EH (cell line): Measurements from ENCODE around the gene SEPTIN3.

Experiments
- DNase-seq: peaks from one replicate; pipeline ENCODE4 v3.0.0-alpha.2; 2015; ENCODE audit warnings: low read depth

Gene SEPTIN3, protein sequence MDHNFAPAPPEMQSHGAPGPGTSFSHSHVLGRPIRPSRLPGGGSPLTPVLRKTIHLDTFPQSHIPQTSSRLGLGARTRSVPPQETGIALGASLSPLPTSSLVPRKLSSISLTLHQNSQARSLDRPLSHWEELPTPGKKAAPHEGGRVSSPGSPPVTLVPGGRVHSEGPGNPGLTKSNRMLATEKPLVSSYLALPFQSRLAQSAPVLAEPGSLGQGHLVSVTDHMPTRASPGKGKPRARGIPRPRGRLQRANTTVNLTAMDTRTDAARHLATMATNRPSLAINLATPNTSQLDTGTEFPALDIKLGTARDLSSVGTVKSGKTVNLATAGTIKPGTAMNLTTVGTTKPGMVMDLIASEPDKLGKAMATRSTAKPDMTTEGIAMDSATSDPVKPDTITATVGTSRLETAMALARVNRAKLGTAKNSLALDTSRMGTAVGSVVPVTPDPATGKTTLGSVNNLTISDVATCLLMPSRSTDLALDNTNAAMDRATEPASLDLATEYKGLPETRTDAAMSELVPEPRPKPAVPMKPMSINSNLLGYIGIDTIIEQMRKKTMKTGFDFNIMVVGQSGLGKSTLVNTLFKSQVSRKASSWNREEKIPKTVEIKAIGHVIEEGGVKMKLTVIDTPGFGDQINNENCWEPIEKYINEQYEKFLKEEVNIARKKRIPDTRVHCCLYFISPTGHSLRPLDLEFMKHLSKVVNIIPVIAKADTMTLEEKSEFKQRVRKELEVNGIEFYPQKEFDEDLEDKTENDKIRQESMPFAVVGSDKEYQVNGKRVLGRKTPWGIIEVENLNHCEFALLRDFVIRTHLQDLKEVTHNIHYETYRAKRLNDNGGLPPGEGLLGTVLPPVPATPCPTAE

DNA sequence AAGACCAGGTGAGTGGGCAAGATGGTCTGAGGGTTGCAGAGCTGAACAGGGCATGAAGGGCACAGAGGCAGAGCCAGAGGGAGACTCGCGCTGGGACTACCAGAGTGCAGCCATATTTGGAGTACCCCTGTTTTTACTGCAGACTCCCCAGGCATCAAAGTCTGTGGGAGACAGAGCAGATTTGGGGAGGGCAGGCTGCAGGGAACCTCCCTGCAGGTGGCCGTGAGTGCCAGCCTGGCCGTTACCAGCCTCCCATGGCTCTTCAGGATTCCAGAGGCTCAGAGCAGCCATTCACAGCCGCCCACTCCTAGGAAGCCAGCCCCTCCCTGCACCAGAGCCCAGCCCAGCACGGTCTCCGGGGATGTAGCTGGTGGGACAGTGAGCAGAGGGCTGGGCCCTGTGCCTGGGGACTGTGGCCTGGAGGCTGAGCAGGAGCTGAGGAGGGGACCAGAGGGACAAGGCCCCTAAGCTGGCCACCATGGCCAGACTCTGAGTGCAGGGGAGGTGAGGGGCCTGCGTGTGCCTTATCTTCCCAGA is at the start of gene SEPTIN3:
Gene SEPTIN3, plus strand, starts transcription at position 334 of the 537 bp plus-strand sequence. CDS start 2,050 bp downstream, outside the sequence.
- DNase-seq, result no peak

DNA sequence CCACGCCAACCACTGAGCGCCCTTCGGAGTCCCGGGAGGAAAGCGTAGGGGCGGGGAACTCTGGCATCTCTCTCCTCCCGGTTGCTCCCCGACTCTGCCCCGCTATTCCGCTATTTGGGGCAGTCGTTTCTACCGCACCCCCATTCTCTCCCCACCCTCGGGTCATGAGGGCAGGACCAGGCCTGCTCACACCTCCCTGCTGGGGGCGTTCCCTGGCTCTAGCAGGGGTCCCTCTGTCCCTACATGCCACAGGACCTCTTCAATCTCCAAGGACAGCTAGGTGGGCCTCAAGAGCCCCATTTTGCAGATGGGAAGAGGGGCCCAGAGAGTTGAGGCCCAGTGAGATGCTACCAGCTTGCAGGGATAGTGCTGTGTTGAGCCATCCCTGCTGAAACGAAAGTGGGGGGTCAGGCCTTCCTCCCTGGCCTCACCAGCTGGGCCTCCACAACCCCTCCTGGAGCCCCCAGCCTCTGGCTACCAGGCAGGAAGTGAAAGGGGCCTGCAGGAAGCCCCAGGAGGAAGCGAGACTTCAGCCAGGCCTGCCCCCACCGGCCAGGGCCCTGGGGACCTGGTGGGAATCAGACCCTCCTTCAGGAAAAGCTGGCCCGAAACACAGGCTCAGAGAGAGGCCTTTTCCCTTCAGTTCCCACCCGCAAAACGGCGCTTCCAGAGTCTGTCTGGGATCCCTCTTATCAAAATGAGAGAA is 48.8 kb upstream of the SEPTIN3 start:
- DNase-seq, result no peak

DNA sequence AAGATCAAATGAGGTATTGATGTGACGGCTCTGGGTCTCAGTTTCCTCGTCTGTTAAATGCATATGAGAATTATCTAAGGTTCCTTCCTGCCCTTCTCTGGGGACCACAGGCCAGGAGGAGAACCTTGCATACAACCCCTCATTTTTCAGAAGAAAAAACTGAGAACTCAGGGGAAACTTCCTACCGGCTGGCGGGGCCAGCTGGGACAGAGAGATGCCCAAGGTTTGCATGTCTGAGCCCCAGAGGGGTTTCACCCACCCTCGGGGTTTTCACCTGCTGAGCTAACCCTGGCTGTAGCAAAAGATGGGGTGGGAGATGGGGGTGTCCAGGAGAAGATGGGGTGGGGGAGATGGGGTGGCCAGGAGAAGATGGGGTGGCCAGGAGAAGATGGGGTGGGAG is 46.9 kb upstream of the SEPTIN3 start:
- no peak for DNase-seq

DNA sequence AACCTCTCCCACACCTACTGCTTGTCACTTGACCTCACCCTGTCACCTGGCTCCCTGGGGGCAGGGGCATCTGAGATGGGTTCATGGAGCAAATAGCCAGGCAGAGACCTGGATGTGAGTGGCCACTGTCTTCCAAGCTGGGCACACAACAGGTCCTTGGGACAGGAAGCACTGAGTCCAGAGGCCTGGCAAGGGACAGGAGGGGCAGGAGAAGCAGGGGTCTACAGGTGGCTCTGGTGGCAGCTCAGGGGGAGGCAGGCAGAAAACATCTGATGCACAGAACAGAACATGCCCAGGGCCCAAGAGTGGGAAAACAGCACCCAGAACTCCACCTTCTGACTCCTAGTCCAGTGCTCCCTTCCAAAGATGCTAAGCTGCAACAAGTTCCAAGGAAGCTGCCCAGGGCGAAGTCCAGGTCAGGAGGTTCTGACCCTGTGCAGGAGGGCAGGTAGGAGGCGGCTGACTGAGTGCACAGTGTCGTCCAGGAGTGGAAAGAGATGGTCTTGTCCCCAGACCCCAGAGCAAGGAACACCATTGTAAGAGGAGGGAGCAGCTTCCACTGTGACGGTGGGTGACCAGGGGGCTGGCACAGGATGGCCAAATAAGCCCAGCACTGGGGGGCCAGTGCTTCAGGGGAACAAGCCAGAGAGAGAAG is 46.2 kb upstream of the SEPTIN3 start:
- DNase-seq, result no peak

DNA sequence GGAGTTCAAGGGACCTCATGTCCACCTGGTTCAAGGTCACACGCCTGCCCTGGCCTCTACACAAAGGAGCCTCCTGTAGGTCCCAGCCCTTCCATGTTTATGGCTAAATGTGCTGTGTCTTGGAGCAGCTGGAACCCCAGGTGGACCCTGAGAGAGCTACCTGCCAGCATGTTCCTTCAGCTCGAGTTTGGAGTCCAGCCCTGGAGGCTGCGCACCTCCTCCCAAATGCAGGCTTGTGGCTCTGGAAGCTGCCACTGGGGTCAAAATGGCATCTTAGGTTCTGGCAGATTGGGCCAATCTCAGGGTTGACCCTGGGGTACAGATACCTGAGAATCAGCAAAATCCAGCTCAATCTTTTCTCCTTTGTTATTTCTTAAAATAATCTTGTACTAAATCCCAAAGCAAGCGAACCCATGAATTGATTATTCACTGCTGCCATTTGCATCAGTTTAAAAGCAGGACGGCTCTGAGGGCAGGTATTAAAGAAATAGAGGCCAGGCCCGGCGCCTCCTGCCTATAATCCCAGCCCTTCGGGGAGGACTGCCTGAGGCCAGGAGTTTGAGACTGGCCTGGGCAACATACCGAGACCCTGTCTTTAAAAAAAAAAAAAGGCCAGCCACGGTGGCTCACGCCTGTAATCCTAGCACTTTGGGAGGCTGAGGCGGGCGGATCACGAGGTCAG is 45.5 kb upstream of the SEPTIN3 start:
- no peak for DNase-seq

DNA sequence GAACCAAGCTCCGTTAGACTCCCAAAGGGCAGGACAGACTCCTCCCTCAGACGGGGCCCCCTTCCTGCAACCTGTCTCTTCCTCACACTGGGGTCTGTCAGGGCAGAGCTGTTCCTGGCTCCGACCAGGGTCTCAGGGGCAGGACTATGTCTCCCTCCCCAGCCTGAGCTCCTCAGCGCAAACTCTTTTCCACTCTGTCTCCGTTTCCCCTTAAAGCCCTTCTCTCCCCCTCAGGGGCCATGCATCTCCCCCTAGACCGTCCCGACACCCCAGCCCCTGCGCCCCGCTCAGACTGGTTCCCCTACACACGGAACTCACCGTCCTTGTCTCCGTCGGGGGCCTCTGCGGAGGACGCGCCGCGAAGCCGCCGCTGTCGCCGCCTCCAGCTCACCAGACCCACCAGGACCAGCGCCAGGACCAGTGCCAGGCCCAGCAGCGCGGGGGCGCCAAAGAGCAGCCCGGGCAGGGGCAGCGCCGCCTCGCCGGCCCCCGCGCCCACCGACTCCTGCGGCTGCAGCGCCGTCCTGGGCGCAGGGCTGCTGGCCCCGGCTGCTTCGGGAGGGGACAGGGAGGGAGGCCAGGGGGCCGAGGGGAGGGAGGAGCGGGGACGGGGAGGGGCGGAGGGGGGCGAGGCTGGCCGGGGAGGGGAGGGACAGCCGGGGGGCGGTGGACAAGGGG is 43.3 kb upstream of the SEPTIN3 start:
- DNase-seq, result peak; percentile 47

DNA sequence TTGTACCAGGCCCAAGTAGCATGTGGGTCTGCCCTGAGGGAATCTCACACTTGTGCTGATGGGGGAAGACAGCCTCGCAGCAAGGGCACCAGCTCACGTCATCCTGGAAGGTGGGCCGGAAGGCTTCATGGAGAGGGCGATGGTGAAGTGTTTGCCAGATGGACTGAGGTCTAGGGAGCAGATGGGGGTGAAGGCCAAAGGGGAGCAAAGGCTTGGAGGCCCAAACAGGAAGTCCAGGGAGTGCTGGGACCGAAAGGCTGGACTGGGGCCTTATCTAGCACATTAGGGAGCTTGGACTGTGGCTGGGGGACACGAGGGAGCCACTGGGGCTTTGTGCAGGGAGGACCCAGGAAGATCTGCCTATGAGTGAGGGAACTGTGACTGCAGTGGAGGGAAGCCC is 41.4 kb upstream of the SEPTIN3 start:
- no peak for DNase-seq

DNA sequence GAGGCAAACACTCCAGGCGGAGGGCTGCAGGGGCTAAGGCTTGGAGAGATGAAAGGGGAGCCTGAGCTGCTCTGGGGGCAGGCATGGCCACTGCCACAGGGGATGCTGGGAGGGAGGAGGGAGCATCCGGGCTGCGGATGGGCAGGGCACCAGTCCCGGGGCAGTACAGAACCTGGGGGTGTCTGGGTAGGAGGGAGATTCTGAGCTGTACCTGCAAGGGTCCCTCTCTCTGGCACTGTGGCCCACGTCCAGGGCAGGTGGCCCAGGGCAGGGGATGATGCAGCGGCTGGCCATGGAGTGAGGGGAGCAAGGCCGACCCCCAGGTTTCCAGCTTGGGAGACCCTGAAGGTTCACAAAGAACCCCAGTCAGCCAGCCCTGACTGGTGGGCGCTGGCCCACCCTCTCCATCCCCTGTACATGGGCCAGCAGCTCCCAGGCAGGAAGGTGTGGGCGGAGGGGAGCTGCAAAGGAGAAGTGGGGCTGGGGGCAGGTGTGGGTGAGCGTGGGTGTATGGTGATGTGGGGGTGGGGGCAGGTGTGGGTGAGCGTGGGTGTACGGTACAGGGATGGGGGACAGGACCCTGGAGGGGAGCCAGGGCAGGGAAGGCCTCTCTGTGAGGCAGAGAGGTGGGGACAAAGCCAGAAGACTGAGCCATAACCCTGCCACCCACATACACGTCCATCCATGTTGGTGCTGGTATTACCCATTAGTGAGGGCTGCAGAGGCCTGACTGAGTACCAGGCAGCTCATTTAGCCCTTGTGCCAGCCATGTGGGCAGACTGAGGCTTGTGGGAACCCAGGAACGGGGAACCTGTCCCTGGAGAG is 40.4 kb upstream of the SEPTIN3 start:
- no peak for DNase-seq

DNA sequence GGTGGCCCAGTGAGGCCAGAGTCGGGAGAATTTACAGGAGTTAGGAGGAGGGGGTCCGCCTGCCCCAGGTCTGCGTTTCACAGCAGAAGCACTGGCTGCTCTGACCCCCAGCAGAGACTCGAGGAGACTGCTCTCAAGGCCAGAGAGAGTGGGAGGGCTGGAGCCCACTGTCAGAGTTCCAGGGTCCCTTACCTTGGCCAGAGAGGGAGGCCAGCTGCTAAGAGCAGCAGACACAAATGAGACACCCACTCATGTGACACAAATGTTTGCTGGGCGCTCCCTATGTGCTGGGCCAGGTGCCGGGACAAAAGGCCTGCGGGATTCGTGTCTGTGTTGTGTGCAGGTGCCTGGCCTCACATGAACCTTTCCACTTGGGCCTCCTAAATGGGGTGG is 39.8 kb upstream of the SEPTIN3 start:
- no peak for DNase-seq

DNA sequence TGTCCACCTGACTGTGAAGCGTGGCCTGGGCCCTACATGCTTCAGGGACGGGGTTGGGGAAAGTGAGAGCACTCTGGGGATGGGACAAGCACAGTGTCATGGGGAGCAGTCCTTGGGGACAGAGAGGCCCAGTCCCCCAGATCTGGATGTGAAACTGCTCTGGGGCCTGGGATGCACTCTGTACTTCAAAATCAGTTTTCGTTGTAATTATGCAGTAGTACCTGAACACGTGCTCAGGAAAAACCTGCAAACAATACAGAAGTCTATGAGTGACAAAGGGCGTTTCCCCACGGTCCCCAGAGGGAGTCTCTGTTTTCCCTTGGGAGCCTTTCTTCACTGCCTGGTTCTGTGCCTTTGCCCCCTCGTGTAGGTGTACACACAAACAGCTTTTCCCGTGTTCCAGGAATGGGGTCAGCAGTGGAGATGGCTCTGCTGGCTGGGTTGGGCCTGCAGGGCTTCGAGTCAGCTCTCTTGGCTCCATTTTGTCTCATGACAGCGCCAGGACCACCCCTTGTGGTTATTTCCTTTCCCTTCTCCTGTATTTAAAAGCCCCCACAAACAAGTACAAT is 37.5 kb upstream of the SEPTIN3 start:
- DNase-seq, result no peak

DNA sequence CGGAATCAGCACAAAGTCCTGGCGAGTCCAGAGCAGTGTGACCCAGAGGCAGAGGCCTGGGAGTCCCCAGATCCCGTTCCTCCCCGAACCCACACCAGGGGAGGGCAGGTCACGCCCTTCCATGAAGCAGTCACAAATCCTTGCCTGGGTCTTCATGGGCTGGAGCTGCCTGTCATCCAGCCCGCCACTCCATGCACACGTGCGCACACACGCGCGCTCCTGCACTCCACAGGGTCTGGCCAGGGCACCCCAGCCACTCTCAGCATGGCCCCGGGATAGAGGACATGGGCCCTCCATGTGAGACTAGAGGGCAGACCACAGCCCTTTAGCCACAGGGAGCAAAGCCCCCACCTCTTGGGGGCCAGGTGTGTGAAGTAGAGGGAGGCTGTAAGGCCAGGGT is 36.9 kb upstream of the SEPTIN3 start:
- DNase-seq, result no peak

DNA sequence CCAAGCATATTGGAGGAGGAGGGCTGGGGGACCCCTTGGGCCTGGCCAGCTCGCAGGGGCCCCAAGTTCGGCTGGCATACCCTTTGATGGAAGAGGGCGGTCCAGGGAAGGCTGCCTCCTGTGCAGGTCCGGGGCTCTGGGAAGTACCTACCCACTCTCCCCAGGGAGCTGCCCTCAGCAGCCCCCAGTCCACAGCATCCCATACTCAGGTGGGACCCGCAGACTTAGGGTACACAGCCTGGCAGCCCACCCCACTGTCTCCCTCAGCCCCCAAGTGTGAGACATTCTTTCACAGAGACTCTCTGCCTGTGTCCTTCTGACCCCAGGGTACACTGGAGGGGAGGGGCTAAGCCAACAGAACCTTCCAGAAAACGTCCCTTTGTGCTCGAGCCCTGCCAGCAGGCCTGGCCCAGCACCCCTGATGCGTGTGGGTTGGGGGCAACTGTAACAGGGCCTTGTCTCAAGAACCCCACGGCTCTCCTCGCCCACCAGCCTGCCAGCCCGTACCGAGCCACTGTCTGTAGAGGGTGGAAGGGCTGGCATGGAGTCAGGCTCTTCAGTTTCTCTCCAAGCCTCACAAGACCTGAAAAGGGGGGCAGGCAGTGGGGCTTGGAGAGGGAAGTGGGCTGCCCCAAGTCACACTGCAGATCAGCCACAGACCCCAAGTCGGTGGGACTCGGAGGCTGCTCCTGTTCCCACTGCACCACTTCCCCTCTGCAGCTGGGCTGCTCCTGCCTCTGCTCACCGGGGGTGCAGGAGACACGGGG is 35.6 kb upstream of the SEPTIN3 start:
- no peak for DNase-seq

DNA sequence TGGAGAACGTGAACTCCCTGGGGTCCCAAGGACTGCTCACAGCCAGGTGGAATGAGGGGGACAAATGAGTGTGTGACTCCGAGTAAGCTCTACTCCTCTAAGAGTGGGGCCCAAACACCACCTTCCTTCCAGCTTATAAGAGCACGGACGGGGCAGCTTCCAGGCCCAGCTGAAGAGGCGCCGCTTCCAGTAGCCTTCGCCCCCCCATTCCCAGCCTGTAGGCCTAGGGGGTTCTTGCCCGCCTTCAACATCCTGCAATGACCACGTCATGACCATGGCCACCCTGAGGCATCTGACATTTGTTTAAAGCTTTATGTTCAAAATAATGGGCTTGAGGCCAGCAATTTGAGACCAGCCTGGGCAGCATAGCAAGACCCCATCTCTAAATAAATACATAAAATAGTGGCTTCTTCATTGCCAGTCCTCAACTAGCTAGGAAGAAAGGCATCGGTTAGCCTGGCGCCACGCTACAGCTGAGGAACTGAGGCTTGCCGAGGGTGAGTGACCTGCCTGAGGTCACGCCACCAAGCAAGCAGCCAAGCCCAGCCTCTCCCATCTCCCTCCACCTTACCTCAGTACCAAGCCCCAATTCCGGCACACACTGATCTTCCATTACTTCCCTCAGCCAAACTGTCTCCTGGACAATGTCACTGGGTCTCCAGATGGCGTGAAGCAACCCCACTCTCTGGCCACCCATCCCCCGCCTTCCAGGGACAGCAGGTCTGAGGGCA is 34.8 kb upstream of the SEPTIN3 start:
- no peak for DNase-seq

DNA sequence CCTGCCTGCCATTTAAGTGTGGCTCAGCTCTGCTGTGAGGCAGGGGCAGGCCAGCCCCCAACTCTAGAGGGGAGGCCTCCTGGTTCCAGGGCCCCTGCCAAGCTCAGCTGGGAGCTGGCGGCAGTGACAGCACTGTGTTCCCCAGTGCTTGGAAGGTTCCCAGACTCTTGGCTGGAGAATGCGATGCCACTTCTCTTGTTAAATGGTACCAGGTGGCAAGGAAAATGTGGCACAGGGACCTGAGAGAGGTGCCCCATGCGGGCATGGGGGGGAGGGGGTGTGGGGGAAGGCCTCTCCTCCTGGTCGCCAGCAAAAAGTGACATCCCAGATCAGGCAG is 34.3 kb upstream of the SEPTIN3 start:
- no peak for DNase-seq

DNA sequence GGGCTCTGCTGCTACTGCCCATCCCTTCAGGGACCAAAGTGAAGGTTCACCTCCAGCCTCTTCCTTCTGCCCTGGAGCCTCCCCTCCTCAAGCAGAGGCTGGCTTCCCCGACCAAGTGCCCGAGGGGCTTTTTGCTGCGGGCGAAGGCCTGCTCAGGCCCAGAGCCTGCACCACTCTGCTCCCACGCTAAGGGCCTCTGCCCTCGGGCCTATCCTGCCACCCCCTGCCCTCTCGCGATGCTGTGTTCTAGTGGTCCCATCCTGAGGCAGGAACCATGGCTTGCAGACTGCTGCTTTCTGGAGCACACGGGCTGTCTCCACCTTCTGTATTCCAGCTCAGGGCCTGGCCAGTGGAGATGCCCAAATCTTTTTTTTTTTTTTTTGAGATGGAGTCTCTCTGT is 33.7 kb upstream of the SEPTIN3 start:
- DNase-seq, result no peak

DNA sequence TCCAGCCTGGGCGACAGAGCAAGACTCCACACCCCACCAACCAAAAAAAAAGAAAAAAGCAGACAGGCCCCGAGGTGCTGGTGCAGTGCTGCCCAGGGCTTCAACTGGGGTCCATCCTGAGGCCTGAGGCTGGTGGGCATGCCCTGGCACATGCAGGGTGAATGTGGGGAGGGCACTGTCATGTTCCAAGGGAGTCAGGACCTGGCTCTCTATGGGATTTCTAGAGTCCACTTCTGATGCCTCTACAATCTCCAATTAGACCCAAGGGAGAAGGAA is 32.4 kb upstream of the SEPTIN3 start:
- DNase-seq, result no peak

DNA sequence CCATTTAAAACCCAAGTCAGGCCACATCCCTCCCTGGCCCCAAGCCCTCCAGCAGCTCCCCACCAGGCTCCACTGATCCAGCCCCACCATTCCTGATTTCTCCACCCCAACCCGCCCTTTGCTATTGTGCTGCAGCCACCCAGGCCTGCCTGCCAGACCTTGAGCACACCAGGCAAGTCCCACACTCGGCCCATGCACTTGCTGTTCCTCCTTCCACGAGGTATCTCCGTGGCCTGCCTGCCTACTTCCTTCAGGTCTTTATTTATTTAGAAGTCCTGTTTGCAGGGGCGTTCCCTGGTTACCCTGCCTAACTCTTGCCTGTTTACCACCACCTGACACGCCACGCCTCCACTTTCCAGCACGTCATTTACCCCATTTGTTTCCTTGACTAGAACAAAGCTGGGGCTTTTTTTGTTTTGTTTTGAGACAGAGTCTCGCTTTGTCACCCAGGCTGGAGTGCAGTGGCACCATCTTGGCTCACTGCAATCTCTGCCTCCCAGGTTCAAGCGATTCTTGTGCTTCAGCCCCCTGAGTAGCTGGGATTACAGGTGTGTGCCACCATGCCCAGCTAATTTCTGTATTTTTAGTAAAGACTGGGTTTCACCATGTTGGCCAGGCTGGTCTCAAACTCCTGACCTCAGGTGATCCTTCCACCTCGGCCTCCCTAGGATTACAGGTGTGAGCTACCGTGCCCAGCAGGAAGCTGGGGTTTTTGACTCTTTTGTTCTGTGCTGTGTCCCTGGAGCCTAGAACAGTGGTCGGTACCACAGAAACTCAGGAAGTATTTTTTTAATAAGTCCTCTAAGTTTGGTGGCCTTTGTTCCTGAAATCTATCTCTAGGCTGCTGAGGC is 29.0 kb upstream of the SEPTIN3 start:
- no peak for DNase-seq
